ENCODE results near the gene KRT74.

DNA sequence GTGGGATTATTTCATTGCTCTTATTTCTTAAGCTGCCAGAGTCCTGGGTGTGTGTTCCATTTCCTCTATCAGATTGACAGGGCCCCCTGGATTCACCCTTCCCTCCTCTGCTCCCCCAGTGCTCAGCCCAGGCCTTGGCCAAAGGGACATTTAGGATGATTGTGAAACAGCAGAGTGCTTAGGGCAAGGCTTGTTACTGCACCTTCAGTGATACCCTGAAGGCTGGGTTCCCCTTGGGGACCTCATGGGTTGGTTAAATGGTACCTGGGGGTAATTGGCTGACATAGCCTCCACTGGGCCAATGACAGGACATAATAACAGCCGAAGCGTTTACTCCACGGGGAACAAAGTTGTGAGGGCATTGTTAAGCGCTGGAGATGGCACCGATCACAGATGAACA lies 28.9 kb upstream of the KRT74 start:
- TF ChIP-seq, protein P1, sequence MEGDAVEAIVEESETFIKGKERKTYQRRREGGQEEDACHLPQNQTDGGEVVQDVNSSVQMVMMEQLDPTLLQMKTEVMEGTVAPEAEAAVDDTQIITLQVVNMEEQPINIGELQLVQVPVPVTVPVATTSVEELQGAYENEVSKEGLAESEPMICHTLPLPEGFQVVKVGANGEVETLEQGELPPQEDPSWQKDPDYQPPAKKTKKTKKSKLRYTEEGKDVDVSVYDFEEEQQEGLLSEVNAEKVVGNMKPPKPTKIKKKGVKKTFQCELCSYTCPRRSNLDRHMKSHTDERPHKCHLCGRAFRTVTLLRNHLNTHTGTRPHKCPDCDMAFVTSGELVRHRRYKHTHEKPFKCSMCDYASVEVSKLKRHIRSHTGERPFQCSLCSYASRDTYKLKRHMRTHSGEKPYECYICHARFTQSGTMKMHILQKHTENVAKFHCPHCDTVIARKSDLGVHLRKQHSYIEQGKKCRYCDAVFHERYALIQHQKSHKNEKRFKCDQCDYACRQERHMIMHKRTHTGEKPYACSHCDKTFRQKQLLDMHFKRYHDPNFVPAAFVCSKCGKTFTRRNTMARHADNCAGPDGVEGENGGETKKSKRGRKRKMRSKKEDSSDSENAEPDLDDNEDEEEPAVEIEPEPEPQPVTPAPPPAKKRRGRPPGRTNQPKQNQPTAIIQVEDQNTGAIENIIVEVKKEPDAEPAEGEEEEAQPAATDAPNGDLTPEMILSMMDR (IDR thresholded peaks at IDR 0.05; ENCODE audit: low read depth, low read length, missing input control) = no peak
- TF ChIP-seq GABPA (IDR thresholded peaks at IDR 0.05 in 1 of 2, conservative IDR thresholded peaks at IDR 0.05 in 1 of 2) = no peak
- no peak for TF ChIP-seq RAD21 (IDR thresholded peaks at IDR 0.05)
- TF ChIP-seq SP1 (IDR thresholded peaks at IDR 0.05) = no peak
- no peak for TF ChIP-seq EGR1 (IDR thresholded peaks at IDR 0.05; ENCODE audit: low read depth in 2 of 2)
- TF ChIP-seq JUND (IDR thresholded peaks at IDR 0.05) = no peak
- TF ChIP-seq, protein P2, sequence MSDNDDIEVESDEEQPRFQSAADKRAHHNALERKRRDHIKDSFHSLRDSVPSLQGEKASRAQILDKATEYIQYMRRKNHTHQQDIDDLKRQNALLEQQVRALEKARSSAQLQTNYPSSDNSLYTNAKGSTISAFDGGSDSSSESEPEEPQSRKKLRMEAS (IDR thresholded peaks at IDR 0.05) = no peak
- TF ChIP-seq NR2F2 (IDR thresholded peaks at IDR 0.05) = no peak
- no peak for TF ChIP-seq YY1 (IDR thresholded peaks at IDR 0.05)
- no peak for TF ChIP-seq FOXA2 (IDR thresholded peaks at IDR 0.05)
- TF ChIP-seq, protein P3, sequence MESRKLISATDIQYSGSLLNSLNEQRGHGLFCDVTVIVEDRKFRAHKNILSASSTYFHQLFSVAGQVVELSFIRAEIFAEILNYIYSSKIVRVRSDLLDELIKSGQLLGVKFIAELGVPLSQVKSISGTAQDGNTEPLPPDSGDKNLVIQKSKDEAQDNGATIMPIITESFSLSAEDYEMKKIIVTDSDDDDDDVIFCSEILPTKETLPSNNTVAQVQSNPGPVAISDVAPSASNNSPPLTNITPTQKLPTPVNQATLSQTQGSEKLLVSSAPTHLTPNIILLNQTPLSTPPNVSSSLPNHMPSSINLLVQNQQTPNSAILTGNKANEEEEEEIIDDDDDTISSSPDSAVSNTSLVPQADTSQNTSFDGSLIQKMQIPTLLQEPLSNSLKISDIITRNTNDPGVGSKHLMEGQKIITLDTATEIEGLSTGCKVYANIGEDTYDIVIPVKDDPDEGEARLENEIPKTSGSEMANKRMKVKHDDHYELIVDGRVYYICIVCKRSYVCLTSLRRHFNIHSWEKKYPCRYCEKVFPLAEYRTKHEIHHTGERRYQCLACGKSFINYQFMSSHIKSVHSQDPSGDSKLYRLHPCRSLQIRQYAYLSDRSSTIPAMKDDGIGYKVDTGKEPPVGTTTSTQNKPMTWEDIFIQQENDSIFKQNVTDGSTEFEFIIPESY (IDR thresholded peaks at IDR 0.05) = no peak
- TF ChIP-seq, protein P4, sequence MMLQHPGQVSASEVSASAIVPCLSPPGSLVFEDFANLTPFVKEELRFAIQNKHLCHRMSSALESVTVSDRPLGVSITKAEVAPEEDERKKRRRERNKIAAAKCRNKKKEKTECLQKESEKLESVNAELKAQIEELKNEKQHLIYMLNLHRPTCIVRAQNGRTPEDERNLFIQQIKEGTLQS (IDR thresholded peaks at IDR 0.05) = no peak
- TF ChIP-seq, protein P5, sequence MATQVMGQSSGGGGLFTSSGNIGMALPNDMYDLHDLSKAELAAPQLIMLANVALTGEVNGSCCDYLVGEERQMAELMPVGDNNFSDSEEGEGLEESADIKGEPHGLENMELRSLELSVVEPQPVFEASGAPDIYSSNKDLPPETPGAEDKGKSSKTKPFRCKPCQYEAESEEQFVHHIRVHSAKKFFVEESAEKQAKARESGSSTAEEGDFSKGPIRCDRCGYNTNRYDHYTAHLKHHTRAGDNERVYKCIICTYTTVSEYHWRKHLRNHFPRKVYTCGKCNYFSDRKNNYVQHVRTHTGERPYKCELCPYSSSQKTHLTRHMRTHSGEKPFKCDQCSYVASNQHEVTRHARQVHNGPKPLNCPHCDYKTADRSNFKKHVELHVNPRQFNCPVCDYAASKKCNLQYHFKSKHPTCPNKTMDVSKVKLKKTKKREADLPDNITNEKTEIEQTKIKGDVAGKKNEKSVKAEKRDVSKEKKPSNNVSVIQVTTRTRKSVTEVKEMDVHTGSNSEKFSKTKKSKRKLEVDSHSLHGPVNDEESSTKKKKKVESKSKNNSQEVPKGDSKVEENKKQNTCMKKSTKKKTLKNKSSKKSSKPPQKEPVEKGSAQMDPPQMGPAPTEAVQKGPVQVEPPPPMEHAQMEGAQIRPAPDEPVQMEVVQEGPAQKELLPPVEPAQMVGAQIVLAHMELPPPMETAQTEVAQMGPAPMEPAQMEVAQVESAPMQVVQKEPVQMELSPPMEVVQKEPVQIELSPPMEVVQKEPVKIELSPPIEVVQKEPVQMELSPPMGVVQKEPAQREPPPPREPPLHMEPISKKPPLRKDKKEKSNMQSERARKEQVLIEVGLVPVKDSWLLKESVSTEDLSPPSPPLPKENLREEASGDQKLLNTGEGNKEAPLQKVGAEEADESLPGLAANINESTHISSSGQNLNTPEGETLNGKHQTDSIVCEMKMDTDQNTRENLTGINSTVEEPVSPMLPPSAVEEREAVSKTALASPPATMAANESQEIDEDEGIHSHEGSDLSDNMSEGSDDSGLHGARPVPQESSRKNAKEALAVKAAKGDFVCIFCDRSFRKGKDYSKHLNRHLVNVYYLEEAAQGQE (IDR thresholded peaks at IDR 0.05) = no peak

All from liver (tissue), 3 donors.